CD4-positive, CD25-positive, alpha-beta regulatory T cell (primary cell): ENCODE results near the gene PCBP3. TPM values are rescaled to one million over a fixed set of nuclear protein-coding genes. Genes with fewer than 3 reads are reported as not detected.
"Not testable (repeated sequence)": the region's sequence is repeated elsewhere in the genome, so short reads cannot be mapped to it uniquely, and the experiment has no call there.

Experiments used
- ATAC-seq, 2 donors: fragments of 150-1000 bp; cut with Tn5 transposase; one replicate each; pipeline ENCODE4 v1.10.0; 2021; ENCODE audit warnings: low read depth in 2 of 2, moderate number of reproducible peaks in 2 of 2, moderate library complexity in 1 of 2
- DNase-seq, 3 donors: peaks; one replicate each; pipeline versions ENCODE4 v3.0.0 to v3.0.0-alpha.2; 2012 to 2022; ENCODE audit warnings: mixed read lengths in 1 of 3
- H3K27ac ChIP-seq: one replicate; pipeline ENCODE4 v1.7.0; 2013; ENCODE audit warnings: mild to moderate bottlenecking, low read length; ENCODE audit not compliant: insufficient read depth, poor library complexity, severe bottlenecking
- H3K27me3 ChIP-seq: one replicate; pipeline ENCODE4 v1.7.0; 2013; ENCODE audit warnings: low read length; ENCODE audit not compliant: control insufficient read depth, insufficient read depth
- H3K36me3 ChIP-seq: one replicate; pipeline ENCODE4 v1.7.0; 2013; ENCODE audit warnings: mild to moderate bottlenecking, low read length, moderate library complexity; ENCODE audit not compliant: control insufficient read depth, insufficient read depth
- H3K4me1 ChIP-seq: 2 replicates; pipeline ENCODE4 v1.7.0; 2013; ENCODE audit warnings: mild to moderate bottlenecking, low read length; ENCODE audit not compliant: insufficient read depth, control insufficient read depth, poor library complexity, severe bottlenecking
- H3K4me3 ChIP-seq: one replicate; pipeline ENCODE4 v1.7.0; 2013; ENCODE audit warnings: low read depth, mild to moderate bottlenecking, low read length, moderate library complexity
- H3K9me3 ChIP-seq, 2 experiments: 1 replicate in 1 of 2; 2 replicates in 1 of 2; pipeline ENCODE4 v1.7.0; 2013; ENCODE audit warnings: low read length in 2 of 2, mild to moderate bottlenecking in 1 of 2, moderate library complexity in 1 of 2; ENCODE audit not compliant: control insufficient read depth in 2 of 2
- H3K27ac Mint-ChIP-seq, 3 donors: one replicate each; pipeline ENCODE4 v1.8.0; 2020 to 2022; ENCODE audit warnings: mild to moderate bottlenecking in 3 of 3, mixed read lengths in 3 of 3, moderate library complexity in 2 of 3
- H3K27me3 Mint-ChIP-seq: one replicate; pipeline ENCODE4 v1.8.0; 2022; ENCODE audit warnings: mild to moderate bottlenecking, mixed read lengths
- H3K36me3 Mint-ChIP-seq: one replicate; pipeline ENCODE4 v1.8.0; 2020; ENCODE audit warnings: mixed read lengths
- H3K4me1 Mint-ChIP-seq, 4 donors: one replicate each; pipeline ENCODE4 v1.8.0; 2020 to 2022; ENCODE audit warnings: mixed read lengths in 4 of 4, mild to moderate bottlenecking in 1 of 4
- H3K4me3 Mint-ChIP-seq, 4 donors: one replicate each; pipeline ENCODE4 v1.8.0; 2020 to 2022; ENCODE audit warnings: mild to moderate bottlenecking in 4 of 4, mixed read lengths in 4 of 4, moderate library complexity in 3 of 4
- H3K9me3 Mint-ChIP-seq, 7 donors: one replicate each; pipeline ENCODE4 v1.8.0; 2020 to 2022; ENCODE audit warnings: mixed read lengths in 7 of 7, mild to moderate bottlenecking in 3 of 7, moderate library complexity in 2 of 7
- polyA plus RNA-seq, 4 donors: library from polyadenylated mRNA; unstranded; fragments of 300-500 nt; fragmentation: Illumina TruSeq; gene quantifications; one replicate each; pipeline ENCODE4 v1.2.3, GENCODE V29; 2021
- total RNA-seq: library from RNA; stranded (reverse); gene quantifications from one replicate; pipeline ENCODE4 v1.2.3, GENCODE V29; 2022

Gene PCBP3
- total and polyA plus RNA-seq, 5 donors from 2014 or later, result 0.72 to 5.3 (median 2.3) TPM

DNA sequence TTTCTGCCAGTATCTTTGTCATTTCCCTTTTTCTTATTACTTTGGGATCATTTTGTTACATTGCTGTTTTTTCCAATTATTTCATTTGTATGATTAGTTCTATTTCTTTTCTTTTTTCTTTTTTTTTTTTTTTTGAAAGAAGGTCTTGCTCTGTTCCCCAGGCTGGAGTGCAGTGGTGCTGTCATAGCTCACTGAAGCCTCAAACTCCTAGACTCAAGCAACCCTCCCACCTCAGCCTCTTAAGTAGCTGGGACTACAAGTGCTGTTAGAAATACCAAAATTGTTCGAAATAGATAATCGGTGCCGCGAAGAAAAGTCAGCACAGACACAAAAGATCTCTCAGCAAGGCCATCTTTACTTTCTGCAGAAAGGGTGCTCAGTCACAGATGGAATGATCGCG is 311.4 kb downstream of the PCBP3 start:
- Mint-ChIP-seq H3K27me3 (peaks cover 35% of the 10 kb centered on the region), H3K4me3 (no peak overlapping the region), H3K36me3 (no peaks in the 10 kb centered on the region), H3K4me1 (peaks cover 0 to 2% (median 0%) of the 10 kb centered on the region in 4 donors), H3K9me3 (peaks cover 0 to 4% (median 0%) of the 10 kb centered on the region in 7 donors), H3K27ac (no peak overlapping the region)
- Histone ChIP-seq H3K4me1 (no peaks in the 10 kb centered on the region), H3K36me3 (no peaks in the 10 kb centered on the region), H3K27me3 (no peaks in the 10 kb centered on the region), H3K27ac (no peak overlapping the region), H3K4me3 (no peak overlapping the region), H3K9me3 (no peaks in the 10 kb centered on the region)
- DNase-seq, result no peak
- ATAC-seq, result no peak

DNA sequence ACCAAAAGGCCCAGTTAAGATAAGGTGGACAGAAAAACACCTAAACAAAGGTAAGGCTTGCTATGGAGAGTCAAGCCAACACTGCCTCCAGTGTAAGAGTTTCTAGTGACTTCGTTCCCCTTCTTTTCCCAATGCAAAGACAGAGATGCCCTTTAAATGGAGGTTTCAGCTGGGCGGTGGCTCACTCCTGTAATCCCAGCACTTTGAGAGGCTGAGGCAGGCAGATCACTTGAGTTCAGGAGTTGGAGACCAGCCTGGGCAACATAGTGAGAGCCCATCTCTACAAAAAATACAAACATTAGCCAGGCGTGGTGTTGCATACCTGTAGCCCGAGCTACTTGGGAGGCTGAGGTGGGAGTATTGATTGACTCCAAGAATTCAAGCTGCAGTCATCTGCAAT is 314.0 kb downstream of the PCBP3 start:
- Mint-ChIP-seq H3K4me3 (no peak overlapping the region), H3K27ac (no peak overlapping the region), H3K27me3 (peaks cover 31% of the 10 kb centered on the region), H3K4me1 (no peaks in the 10 kb centered on the region), H3K9me3 (peaks cover 0 to 9% (median 4%) of the 10 kb centered on the region in 7 donors), H3K36me3 (no peaks in the 10 kb centered on the region)
- Histone ChIP-seq H3K27ac (no peak overlapping the region), H3K4me1 (no peaks in the 10 kb centered on the region), H3K36me3 (no peaks in the 10 kb centered on the region), H3K4me3 (no peak overlapping the region), H3K27me3 (no peaks in the 10 kb centered on the region), H3K9me3 (no peaks in the 10 kb centered on the region)
- ATAC-seq (no peak), DNase-seq (no peak)

DNA sequence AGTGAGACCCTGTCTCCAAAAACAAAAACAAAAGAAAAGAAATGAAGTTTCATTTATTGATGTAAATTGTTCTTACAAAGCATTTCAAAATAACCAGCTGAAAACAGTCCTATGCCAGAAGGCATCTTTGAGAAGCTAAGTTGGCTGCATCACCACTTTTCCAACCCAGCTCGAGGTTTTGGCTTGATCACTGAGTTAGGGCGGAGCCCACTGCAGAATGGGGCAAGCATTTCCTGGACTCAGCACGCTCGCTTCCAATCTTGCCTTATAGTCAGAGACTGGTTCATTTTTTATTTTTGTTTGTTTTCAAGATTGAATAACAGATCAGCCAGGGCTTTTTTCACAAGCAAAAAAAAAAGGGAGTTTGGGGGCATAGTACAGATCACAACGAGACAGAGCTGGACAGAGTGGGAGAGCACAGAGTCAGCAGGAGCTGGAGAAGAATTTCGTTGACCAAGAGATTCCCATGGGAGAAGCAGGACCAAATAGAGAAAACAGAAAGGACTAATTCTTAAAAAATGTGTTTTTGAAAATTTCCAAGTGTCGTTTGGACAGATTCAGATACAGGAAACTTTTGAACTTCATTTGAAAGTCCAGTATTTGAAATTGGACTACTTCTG is 314.6 kb downstream of the PCBP3 start:
- H3K4me3 Mint-ChIP-seq, result no peak overlapping the region
- H3K4me1 ChIP-seq, result no peaks in the 10 kb centered on the region
- no peaks in the 10 kb centered on the region for H3K36me3 Mint-ChIP-seq
- no peak overlapping the region for H3K27ac ChIP-seq
- H3K27me3 ChIP-seq, result no peaks in the 10 kb centered on the region
- peaks cover 36% of the 10 kb centered on the region for H3K27me3 Mint-ChIP-seq
- H3K27ac Mint-ChIP-seq, result no peak overlapping the region
- no peaks in the 10 kb centered on the region for H3K9me3 ChIP-seq
- no peaks in the 10 kb centered on the region for H3K4me1 Mint-ChIP-seq
- ATAC-seq, result no peak
- peaks cover 0 to 14% (median 4%) of the 10 kb centered on the region in 7 donors for H3K9me3 Mint-ChIP-seq
- H3K36me3 ChIP-seq, result no peaks in the 10 kb centered on the region
- no peak overlapping the region for H3K4me3 ChIP-seq
- DNase-seq, result no peak

DNA sequence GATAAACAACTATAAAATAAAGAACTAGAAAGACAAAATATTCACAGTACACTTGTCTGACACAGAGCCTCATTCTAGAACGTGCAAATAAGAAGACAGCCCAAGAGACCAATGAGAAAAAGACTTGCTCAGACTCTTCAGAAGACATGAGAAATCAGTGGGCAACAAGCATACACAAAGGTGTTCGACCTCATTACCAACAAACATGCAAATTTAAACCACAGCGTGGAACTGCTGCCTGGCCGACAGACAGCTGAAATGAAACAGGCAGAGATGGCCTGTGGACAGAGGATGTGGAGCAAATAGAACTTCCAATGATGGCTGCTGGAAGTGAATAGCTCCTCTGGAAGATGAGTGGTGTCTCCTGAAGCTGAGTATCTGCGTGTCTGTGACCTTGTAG is 315.7 kb downstream of the PCBP3 start:
- H3K27me3 Mint-ChIP-seq, result peaks cover 42% of the 10 kb centered on the region
- no peak overlapping the region for H3K4me3 Mint-ChIP-seq
- H3K27ac Mint-ChIP-seq, result no peak overlapping the region
- ATAC-seq (no peak), DNase-seq (no peak)
- peaks cover 0 to 6% of the 10 kb centered on the region in 2 experiments for H3K9me3 ChIP-seq
- H3K27me3 ChIP-seq, result no peaks in the 10 kb centered on the region
- H3K27ac ChIP-seq, result no peak overlapping the region
- peaks cover 0 to 18% (median 7%) of the 10 kb centered on the region in 7 donors for H3K9me3 Mint-ChIP-seq
- no peak overlapping the region for H3K4me3 ChIP-seq
- H3K4me1 ChIP-seq, result no peaks in the 10 kb centered on the region
- no peaks in the 10 kb centered on the region for H3K36me3 Mint-ChIP-seq
- H3K36me3 ChIP-seq, result no peaks in the 10 kb centered on the region
- H3K4me1 Mint-ChIP-seq, result no peaks in the 10 kb centered on the region

DNA sequence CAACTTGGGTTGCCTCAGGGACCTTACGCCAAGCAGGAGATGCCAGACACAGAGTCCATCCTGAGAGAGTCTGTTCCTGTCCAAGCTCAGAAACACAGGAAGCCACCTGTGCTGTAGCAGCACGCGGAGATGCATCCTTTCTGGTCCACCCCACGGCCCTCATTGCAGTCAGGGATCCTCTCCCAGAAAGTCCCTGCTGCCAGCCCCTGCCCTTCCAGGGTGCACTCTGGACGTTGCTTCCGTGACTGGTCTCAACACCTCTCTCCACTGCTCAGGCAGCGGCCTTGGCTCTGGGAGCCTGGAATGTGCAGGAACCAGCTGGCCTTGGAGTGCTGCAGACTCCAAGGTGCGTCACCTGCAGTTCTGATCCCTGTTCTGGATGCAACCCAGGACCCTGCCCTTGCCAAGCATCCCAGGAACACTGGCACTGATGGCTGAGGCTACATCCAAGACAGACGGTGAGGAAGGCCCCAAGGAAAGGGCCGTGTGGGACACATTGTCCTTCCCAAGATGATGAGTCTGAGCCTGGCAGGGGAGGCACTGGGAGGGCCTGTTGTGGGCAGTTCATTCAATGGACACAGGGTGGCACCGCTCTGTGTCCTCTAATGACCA is 316.4 kb downstream of the PCBP3 start:
- DNase-seq (no peak), ATAC-seq (no peak)
- Mint-ChIP-seq H3K4me1 (no peaks in the 10 kb centered on the region), H3K36me3 (no peaks in the 10 kb centered on the region), H3K27ac (no peak overlapping the region), H3K27me3 (peaks cover 45% of the 10 kb centered on the region), H3K9me3 (peaks cover 0 to 21% (median 10%) of the 10 kb centered on the region in 7 donors), H3K4me3 (no peak overlapping the region)
- Histone ChIP-seq H3K4me1 (no peaks in the 10 kb centered on the region), H3K9me3 (peaks cover 0 to 13% of the 10 kb centered on the region in 2 experiments), H3K4me3 (no peak overlapping the region), H3K27ac (no peak overlapping the region), H3K36me3 (no peaks in the 10 kb centered on the region), H3K27me3 (no peaks in the 10 kb centered on the region)

DNA sequence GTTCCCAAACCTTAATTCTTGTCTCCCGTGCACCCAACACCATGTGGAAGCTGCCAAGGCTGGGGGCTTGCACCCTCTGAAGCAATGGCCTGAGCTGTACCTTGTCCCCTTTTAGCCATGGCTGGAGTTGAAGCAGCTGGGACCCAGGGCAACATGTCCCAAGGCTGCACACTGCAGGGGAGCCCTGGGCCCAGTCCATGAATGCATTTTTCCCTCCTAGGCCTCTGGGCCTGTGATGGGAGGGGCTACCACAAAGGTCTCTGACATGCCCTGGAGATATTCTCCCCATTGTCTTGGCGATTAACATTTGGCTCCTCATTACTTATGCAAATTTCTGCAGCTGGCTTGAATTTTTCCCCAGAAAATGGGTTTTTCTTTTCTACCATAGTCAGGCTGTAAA is 317.9 kb downstream of the PCBP3 start:
- not testable (repeated sequence) for H3K27ac Mint-ChIP-seq, H3K4me1 Mint-ChIP-seq, DNase-seq, H3K36me3 ChIP-seq, H3K4me3 Mint-ChIP-seq, ATAC-seq, H3K36me3 Mint-ChIP-seq, H3K27ac ChIP-seq, H3K4me1 ChIP-seq, H3K27me3 ChIP-seq, H3K4me3 ChIP-seq
- Mint-ChIP-seq H3K9me3 (peaks cover 0 to 21% (median 10%) of the 10 kb centered on the region in 7 donors), H3K27me3 (peaks cover 39% of the 10 kb centered on the region)
- H3K9me3 ChIP-seq, result peaks cover 0 to 16% of the 10 kb centered on the region in 2 experiments

DNA sequence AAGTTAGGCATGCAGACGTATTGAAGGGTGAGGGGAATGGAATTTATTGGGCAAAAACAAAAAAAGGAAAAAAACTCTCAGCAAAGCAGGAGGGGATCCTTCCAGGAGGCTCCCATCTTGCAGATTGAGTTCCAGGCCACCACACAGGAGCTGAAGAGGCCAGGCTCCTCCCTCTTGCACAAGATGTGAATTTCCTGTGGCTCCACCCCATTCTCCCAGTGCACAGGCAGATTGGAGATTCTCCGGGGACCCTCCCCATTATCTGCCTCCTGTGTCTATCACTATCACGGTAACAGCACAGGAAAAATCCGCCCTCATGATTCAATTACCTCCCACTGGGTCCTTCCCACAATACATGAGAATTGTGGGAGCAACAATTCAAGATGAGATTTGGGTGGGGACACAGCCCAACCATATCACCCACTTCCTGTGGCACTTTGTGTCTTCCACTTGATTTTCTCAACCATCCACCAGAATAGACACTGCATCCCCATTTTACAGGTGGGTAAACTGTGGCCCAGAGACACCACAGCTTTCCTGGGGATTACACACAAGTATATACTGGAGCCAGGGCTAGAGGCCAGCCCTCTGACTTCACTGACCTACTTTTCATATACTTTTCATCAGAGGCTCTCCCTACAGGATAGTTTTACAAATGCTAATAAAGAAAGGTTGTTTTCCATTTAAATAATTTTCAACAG is 319.2 kb downstream of the PCBP3 start:
- ATAC-seq, result no peak
- Histone ChIP-seq H3K4me3 (no peak overlapping the region), H3K36me3 (no peaks in the 10 kb centered on the region), H3K27me3 (no peaks in the 10 kb centered on the region), H3K4me1 (no peaks in the 10 kb centered on the region), H3K27ac (no peak overlapping the region), H3K9me3 (peaks cover 0 to 16% of the 10 kb centered on the region in 2 experiments)
- Mint-ChIP-seq H3K27me3 (peaks cover 36% of the 10 kb centered on the region), H3K9me3 (peaks cover 0 to 21% (median 10%) of the 10 kb centered on the region in 7 donors), H3K27ac (no peak overlapping the region), H3K4me3 (no peak overlapping the region), H3K36me3 (no peaks in the 10 kb centered on the region), H3K4me1 (no peaks in the 10 kb centered on the region)
- no peak for DNase-seq
